KBM-7 (cell line): ENCODE data around the gene EP400.
A peak's percentile ranks its signal among the peaks of the same experiment; 100 is the strongest.
"Not testable (repeated sequence)": the region's sequence is repeated elsewhere in the genome, so short reads cannot be mapped to it uniquely, and the experiment has no call there.

Source experiments
- DNase-seq: peaks from one replicate; pipeline ENCODE4 v3.0.0-alpha.2; 2015
- in situ Hi-C: fragments of 300-500 bp; cut with MboI; formaldehyde crosslinking; loops from 2 replicates; pipeline ENCODE4 v1.14.3; 2020; ENCODE audit warnings: low sequenced_read_pairs, low pct_unique_long_range_greater_than_20kb, mixed read lengths

EP400 gene

DNA sequence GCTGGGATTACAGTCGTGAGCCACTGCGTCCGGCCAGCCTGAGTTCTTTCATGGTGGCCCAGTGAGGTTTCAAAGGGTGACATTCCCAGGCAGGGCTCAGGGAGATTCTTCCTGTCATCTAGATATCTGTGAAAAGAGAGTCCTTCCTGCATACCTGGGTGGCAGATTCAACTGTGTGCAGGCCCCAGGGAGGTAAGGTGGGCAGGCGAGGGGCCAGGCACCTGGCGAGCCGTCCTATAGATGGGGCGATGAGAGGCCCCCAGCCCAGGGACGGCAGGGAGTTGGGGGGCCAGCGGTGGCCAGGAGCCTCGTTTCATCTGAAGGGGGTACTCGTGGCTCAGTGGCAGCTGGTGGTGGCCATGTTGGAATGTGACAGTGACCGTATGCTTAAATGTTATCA lies 7.1 kb upstream of the EP400 start:
- DNase-seq = no peak
- in situ Hi-C loops = no loop called here

DNA sequence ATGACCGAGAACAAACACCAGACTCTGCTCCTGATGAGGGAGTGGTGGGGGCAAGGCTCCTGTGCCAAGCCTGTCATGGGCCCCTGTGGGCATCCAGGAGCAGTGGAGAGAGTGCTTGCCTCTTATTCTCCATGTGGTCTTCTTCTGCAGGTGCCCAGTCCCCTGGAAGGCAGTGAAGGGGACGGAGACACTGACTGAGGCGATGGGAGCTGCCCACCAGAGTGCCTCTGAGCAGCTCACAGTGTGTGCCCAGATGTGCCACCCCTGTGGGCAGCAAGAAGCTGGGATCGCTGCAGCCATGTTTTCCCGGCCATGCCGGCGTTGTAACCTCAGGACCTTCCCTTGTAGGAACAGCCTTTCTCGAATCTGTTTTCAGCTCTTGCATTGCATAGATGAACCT lies 6.4 kb upstream of the EP400 start:
- DNase-seq = no peak
- in situ Hi-C loops = no loop called here

DNA sequence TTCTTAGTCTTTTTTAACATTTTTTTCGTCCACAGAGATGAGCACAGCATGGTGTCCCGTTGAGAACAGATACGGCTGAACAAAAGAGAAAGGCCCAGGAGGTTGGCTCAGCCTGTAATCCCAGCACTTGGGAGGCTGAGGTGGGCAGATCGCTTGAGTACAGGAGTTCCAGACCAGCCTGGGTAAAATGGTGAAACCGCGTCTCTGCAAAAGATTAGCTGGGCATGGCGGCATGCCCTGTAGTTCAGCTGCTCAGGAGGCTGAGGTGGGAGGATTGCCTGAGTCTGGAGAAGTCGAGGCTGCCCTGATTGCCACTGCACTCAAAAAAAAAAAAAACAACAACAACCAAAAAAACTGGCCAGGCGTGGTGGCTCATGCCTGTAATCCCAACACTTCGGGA lies 5.9 kb upstream of the EP400 start:
- in situ Hi-C loops = no loop called here
- no peak for DNase-seq

DNA sequence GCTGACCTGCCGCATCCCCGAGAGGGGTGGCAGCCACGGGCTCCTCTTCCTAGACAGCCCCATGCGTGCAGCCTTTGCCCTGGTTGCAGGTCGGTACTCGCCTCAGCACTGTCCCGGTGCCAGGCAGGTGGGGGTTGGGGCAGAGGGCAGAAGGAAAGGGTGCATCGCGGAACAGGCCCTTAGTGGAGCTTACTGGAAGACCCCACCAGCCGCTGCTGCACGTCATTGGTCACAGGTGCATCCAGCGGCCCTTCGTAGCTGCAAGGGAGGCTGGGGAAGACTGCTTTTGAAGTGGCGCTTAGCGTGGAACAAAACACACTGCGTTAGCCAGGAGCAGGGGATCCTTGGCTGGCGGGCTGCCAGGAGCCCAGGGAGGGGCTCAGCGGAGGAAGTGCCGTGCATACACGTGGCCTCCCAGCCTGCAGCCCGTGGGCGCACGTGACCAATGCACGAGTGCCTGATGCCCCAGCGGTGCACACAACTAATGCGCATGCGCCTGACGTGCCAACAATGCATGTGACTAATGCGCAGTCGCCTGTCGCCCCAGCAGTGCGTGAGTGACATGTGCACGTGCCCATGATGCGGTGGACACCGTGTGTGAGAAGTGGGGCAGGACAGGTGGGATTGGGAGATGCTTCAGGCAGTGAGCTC lies 5.0 kb upstream of the EP400 start:
- DNase-seq = no peak
- in situ Hi-C loops = no loop called here

DNA sequence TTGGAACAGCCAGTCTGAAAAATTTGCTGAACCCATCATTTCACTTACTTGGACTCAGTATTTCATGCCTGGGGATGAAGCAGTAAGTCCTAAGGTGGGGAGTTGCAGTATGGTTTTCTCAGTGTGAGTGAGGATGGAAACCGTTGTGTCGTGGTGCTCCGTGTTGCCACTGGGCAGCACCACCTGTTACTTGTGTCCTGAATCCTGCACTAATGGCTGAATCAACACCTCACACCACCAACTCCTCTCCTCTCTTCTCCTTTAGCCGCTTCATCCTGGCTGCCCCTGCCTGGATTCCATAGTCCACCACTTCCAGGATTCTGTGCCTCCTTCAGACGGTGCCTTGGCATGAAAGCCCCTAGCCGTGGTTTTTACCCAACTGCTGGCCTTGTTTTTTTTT lies 3.0 kb upstream of the EP400 start:
- no peak for DNase-seq
- in situ Hi-C loops = no loop called here

DNA sequence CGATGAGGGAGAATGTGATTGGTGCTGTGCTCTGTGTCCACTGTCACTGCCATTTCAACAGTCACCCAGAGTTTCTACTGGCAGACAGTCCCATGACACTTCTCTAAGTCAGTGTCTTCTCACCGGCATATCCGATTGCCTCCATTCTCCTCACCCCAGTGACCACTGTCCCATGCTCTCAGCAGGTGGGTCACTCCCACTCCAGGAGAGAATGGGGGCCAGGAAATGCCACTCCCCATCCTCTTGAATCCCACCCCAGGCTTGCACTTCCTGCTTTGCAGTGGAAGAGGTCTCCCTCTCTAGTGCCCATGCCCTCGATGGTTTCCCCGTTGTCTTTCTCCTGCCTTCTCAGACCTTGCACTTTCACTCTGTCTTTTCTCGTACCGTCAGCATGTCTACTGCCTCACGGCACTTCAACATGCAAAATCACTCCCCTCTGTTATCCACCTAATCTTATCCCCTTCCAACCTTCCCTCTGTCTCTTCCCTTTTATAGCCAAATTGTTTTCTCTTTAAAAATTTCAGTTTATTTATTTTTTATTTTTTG lies 2.2 kb upstream of the EP400 start:
- DNase-seq = peak; percentile 30
- in situ Hi-C loops = no loop called here

DNA sequence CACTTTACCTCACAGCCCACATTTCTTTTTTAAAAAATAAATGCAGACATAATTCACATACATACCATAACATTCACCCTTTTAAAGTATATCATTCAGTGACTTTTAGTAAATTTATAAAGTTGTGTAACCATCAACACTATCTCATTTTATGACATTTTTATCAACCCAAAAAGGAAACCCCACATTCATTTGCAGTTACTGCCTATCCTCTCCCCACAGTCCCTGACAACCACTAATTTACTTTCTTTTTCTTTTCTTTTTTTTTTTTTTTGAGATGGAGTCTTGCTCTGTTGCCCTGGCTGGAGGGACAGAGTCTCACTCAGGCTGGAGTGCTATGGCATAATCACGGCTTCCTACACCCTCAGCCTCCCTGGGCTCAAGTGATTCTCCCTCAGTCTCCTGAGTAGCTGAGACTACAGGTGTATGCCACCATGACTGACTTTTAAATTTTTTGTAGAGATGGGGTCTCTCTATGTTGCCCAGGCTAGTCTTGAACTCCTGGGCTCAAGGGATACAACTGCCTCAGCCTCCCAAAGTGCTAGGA lies 1.5 kb upstream of the EP400 start:
- in situ Hi-C loops = no loop called here
- no peak for DNase-seq

DNA sequence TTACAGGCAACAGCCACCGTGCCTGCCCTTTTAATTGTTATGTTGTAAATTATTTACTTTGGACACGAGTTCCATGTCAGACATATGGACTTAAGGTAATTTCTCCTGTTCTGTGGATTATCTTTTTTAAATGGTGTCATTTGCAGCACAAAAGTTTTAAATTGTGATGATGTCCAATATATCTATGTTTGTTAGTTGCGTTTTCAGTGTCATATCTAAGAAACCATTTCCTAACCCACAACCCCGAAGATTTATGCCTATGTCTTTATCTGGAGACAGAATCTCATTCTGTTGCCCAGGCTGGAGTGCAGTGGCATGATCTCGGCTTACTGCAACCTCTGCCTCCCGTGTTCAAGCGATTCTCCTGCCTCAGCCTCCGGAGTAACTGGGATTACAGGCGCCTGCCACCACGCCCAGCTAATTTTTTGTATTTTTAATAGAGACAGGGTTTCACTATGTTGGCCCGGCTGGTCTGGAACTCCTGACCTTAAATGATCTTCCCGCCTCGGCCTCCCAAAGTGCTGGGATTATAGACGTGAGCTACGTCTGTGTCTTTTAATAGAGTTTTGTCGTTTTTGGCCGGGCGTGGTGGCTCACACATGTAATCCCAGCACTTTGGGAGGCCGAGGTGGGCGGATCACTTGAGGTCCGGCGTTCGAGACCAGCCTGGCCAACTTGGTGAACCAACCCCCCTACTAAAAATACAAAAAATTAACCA lies 870 bp upstream of the EP400 start:
- in situ Hi-C loops, DNase-seq: not testable (repeated sequence)

DNA sequence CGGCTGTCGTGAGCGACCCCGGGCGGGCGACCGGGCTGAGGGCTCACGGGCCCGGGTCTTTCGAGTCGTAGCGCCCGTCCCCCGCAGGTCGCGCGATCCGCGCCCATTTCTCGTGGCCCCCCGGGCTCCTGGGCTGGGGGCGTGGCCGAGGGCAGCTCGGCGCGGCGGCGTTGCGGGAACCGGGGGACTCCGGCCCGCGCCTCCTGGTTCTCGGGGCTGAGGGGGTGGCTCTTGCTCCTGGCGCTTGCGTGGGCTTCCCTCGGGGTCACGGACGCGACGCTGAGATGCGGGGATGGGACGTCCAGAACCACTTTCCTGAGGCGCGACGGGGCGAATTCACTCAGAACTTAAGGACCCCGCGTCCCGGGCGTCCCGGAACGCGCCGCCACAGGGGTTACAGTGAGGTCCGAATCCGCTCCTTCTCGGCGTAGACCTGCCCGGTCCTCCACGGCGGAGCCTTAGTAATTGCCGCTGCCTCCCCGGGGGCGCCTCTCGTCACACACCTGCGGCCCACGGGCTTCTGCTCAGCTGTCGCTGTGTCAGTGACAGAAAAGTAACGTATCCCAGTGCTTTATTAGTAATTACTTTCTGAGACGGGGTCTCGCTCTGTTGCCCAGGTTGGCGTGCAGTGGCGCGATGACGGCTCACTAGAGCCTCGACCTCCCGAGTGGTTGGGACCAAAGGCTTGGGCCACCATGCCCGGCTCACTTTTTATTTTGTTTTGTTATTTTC lies 606 bp downstream of the EP400 start:
- peak; percentile 38 for DNase-seq
- in situ Hi-C loops = no loop called here

DNA sequence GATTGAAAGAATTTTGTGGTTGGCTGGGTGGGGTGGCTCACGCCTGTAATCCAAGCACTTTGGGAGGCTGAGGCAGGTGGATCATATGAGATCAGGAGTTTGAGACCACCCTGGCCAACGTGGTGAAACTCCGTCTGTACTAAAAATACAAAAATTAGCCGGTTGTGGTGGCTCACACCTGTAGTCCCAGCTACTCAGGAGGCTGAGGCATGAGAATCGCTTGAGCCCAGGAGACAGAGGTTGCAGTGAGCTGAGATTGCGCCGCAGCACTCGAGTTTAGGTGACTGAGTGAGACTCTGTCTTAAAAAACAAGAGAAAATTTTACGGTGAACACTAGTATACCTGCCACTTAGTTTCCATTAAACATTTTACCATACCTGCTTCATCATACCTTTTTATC lies 4.1 kb downstream of the EP400 start:
- DNase-seq, in situ Hi-C loops: not testable (repeated sequence)

DNA sequence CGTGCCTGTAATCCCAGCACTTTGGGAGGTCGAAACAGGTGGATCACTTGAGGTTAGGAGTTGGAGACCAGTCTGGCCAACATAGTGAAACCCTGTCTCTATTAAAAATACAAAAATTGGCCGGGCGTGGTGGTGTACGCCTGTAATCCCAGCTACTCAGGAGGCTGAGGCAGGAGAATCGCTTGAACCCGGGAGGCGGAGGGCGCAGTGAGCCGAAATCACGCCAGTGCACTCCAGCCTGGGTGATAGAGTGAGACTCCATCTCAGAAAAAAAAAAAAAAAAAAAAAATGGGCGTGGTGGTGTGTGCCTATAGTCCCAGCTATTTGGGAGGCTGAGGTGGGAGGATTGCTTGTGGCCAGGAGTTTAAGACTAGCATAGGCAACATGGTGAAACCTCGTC lies 4.7 kb downstream of the EP400 start:
- in situ Hi-C loops, DNase-seq: not testable (repeated sequence)

DNA sequence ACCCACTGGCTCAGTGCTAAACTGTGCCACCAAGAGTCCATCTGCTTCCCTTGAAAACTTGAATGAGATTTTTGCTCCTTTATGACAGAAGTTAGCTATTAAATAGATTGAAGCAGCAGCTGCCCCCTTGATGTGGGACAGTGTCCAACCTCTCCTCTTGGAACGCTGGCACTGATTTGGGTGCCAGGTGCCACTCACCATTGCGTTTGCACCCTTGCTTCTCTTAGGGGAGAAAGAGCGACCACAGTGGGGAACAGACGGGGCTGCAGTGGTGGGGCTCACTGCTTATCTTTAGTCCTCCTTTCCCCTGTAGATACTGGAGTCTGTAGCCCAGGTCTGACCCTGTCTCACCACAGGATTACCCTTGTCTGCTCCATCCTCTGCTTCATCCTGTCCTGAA lies 9.4 kb downstream of the EP400 start:
- in situ Hi-C loops = no loop called here

DNA sequence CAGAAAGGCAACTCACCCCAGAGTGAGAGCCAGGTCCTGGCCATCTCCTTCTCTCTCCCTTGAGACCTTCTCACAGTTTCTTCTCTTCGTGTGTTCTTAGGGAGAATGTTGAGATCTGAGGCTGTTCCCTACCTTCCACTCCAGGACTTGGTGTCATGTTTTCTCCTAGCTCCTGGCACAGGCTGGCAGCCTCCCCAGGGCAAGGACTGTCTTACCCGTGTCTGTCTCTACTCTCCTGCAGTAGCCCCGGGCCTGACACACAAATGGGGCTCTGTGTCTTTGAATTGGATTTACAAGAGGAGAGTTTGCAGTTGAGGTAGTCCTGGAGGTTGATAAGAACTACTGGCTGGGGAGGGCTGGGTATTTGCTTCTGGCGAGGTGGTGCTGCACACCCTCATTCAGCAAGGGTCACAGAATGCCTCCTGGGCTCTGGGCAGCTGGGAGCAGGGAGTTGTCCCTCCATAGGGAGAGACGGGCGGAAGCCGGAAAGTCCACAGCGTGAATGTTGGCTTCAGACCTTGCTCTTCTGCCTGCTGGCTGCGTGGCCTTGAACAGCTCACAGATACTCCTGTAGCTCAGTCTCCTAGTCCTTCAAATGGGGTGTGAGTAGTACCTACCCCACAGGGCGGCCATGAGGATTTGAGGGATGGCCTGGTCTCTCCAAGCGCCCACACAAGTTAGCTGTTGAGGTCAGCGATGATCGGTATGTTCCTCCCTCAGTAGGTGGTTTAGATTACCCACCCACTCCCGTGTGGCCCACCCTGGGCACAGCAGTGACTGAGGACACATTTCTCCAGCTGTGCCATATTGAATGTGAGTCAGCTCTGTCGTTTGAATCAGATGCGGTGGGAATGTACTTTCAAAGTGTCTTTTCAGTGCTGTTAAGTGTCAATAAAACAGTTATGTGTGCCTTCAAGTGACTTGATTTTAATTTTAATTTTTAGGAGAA lies 10.2 kb downstream of the EP400 start:
- in situ Hi-C loops = no loop called here
- DNase-seq = no peak

More for the DNA sequence above, 9.4 kb downstream of the EP400 start:
- no peak for DNase-seq

DNA sequence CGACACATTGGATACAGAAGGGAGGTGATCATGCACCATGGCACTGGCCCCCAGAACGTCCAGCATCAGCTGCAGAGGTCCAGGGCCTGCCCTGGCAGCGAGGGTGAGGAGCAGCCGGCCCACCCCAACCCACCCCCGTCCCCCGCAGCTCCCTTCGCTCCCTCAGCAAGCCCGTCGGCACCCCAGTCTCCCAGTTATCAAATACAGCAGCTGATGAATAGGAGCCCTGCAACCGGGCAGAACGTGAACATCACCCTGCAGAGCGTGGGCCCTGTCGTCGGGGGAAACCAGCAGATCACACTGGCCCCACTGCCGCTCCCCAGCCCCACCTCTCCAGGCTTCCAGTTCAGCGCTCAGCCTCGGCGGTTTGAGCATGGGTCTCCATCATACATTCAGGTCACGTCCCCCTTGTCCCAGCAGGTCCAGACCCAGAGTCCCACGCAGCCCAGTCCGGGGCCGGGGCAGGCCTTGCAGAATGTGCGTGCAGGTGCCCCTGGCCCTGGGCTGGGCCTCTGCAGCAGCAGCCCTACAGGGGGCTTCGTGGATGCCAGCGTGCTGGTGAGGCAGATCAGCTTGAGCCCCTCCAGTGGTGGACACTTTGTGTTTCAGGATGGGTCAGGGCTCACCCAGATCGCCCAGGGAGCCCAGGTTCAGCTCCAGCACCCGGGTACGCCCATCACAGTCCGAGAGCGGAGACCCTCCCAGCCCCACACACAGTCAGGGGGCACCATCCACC lies 11.0 kb downstream of the EP400 start:
- DNase-seq, in situ Hi-C loops: not testable (repeated sequence)

DNA sequence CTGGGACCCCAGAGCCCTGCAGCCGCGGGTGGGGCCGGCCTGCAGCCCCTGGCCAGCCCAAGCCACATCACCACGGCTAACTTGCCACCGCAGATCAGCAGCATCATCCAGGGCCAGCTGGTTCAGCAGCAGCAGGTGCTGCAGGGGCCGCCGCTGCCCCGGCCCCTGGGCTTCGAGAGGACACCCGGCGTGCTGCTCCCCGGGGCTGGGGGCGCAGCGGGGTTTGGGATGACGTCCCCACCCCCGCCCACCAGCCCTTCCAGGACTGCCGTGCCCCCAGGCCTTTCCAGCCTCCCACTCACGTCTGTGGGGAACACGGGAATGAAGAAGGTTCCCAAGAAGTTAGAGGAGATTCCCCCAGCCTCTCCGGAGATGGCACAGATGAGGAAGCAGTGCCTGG lies 11.6 kb downstream of the EP400 start:
- in situ Hi-C loops, DNase-seq: not testable (repeated sequence)

DNA sequence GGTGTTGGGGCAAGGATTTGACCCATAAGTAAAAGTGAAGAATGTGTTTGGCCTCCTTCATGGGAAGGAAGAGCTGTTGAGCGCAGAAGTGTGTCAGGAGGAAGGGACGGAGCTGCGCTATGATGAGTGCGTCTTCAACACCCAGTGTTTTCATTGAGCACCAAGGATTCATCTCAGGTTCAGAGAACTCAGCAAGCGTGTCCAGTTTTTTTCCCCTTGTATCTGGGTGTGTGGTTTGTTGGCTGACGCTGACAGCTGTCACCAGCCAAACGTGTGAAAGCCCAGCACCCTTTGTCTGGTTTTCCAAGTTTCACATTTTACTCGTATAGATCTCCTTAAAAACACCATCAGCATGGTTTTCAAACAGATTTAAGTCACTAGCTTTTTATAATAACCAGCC lies 12.3 kb downstream of the EP400 start:
- DNase-seq = no peak
- in situ Hi-C loops = no loop called here

DNA sequence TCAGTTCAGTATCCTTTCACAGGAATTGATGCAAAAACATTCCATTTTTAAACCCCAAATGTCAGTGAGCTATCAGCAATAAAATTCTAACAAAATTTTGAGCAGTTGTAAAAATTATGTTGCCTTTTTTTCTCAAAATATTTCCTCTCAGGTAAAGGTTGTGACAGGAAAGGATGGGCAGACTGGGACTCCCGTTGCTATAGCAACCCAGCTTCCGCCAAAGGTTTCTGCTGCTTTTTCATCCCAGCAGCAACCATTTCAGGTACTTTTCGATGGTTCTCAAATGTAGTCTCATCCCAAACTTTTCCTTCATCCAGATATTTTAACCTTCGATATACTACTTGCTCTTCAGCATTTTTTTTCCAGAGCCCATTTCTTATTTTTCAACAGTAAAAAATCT lies 13.6 kb downstream of the EP400 start:
- in situ Hi-C loops = no loop called here
- no peak for DNase-seq

DNA sequence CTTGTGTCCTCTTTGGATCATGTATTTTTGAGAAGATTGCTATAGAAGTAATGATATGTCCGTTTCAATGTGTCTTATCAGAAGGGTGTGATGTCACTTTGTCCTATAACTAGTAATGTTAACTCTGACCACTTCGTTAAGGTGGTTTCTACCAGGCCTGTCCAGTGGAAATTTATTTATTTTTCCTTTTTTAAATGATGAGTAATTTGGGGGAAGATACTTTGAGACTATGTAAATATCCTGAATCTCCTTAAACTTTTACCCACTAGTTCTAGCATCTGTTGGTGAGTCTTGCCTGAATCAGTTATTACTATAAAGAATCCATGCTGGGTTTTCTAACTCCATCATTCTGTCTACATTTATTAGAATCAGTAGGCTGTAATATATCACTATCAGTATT lies 15.3 kb downstream of the EP400 start:
- in situ Hi-C loops = no loop called here
- no peak for DNase-seq
